Measurements from ENCODE around the gene SLC7A9.

GRCh38 chr19:32911467-32911866, 41.9 kb upstream of the SLC7A9 start:
- TF ChIP-seq CTCF (conservative IDR thresholded peaks at IDR 0.05 in 1 of 2, IDR thresholded peaks at IDR 0.05 in 1 of 2; ENCODE audit: low read depth in 1 of 2, low read length in 2 of 2) (no peak), EZH2 (IDR thresholded peaks at IDR 0.05; ENCODE audit: low read length, missing control alignments) (no peak)
